IPS-18a (cell line): Measurements from ENCODE around the gene PMAIP1.
"Not testable (repeated sequence)": the region's sequence is repeated elsewhere in the genome, so short reads cannot be mapped to it uniquely, and the experiment has no call there.

Experiments used
- H3K27ac ChIP-seq: one replicate; pipeline ENCODE4 v1.5.1; 2013; ENCODE audit warnings: low read length
- H3K27me3 ChIP-seq: one replicate; pipeline ENCODE4 v1.6.1; 2013; ENCODE audit warnings: mild to moderate bottlenecking, low read length; ENCODE audit not compliant: control insufficient read depth, insufficient read depth
- H3K36me3 ChIP-seq: one replicate; pipeline ENCODE4 v1.6.1; 2013; ENCODE audit warnings: low read depth, low read length; ENCODE audit not compliant: control insufficient read depth
- H3K4me1 ChIP-seq: one replicate; pipeline ENCODE4 v1.6.1; 2013; ENCODE audit warnings: low read depth, low read length; ENCODE audit not compliant: control insufficient read depth
- H3K4me3 ChIP-seq: one replicate; pipeline ENCODE4 v1.5.1; 2013; ENCODE audit warnings: low read length
- H3K9ac ChIP-seq: one replicate; pipeline ENCODE4 v1.6.1; 2013; ENCODE audit warnings: mild to moderate bottlenecking, low read length, moderate library complexity
- H3K9me3 ChIP-seq: one replicate; pipeline ENCODE4 v1.6.1; 2013; ENCODE audit warnings: low read depth, low read length; ENCODE audit not compliant: control insufficient read depth

Gene PMAIP1

DNA sequence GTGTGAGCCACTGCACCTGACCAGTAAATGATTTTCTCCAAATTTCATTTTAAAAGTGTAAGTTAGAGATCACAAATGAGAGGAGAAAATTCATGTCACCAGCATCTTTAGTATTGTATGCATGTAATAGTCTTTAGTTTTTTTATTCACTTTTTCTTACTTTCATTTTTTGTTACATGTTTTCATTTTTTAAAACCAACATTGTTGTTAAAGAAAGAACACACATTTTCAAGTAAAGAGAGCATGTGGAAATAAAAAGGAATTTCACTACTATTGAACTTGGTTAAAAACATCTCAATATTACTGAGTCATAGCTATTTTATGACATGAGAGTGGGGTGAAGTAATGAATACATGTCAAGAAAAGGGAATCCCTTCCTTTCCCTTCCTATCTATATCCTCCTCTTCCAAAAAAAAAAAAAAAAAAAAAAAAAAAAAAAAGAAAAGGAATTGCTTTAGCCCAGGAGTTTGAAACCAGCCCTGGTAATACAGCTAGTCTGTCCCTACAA is 29.1 kb upstream of the PMAIP1 start:
- Histone ChIP-seq H3K36me3 (no peaks in the 10 kb centered on the region), H3K4me1 (peaks cover 33% of the 10 kb centered on the region), H3K9me3 (no peaks in the 10 kb centered on the region), H3K4me3 (no peak overlapping the region), H3K9ac (no peak overlapping the region), H3K27me3 (no peaks in the 10 kb centered on the region), H3K27ac (no peak overlapping the region)

DNA sequence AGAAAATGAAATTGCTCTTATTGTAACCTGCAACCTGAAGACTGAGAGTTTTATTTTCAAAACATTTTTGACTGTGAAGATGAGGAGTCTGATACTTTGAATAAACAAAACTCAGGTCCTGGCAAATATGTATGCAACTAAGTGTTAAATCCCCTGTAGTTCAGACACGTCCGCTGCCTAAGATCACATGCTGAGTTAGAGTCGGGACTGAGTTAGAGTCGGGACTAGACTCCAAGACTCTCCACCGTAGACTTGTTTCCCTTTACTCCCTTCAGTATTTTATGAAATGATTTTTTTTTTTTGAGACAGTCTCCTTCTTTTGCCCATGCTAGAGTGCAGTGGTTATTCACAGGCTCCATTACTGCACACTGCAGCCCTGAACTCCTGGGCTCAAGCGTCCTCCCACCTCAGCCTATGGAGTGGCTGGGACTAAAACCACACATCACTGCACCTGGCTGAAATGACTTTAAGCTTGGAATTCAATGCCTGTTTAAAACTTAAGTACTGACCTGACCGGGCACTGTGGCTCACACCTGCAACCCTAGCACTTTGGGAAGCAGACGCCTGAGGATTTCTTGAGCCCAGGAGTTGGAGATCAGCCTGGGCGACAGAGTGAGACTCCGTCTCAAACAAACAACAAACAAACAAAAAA is 28.0 kb upstream of the PMAIP1 start:
- H3K27me3 ChIP-seq: no peaks in the 10 kb centered on the region
- H3K9ac ChIP-seq: no peak overlapping the region
- no peaks in the 10 kb centered on the region for H3K36me3 ChIP-seq
- no peak overlapping the region for H3K4me3 ChIP-seq
- H3K4me1 ChIP-seq: peaks cover 26% of the 10 kb centered on the region
- H3K9me3 ChIP-seq: no peaks in the 10 kb centered on the region
- H3K27ac ChIP-seq: no peak overlapping the region

DNA sequence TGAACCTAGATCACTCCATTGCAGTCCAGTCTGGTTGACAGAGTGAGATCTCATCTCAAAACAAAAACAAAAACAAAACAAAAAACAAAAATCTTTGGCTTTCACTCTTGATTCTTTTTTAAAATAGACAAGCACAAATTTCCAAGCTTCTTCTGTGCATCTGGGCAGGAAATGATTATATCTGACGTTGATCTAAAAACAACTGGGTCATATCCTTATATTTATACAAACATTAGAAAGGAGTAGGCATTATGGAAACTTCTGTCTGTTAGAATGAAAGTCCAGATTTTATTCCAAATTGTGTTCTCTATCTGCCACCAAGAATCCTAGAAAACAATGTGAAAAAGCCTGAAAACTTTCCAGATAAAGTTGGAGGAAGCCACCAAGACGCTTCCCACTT is 26.2 kb upstream of the PMAIP1 start:
- H3K9ac ChIP-seq: no peak overlapping the region
- H3K27ac ChIP-seq: no peak overlapping the region

DNA sequence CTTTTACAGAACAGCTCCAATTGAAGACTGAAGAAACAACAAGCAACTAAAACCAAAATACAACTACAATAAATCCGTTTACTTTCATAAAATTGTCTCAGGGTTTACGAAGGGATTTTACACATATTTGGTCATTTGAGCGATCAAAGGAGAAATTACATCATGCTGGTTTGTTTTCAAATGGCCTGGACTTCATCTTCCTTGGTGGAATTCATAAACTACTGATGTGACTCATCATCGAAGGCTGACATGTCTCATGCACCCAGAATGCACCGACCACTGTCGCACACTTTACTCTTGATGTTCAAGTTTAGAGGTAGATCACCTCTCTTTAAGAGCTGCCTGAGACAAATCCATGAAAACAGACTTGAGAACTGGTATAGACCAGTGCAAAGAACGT is 25.6 kb upstream of the PMAIP1 start:
- no peak overlapping the region for H3K4me3 ChIP-seq
- no peak overlapping the region for H3K27ac ChIP-seq
- no peaks in the 10 kb centered on the region for H3K36me3 ChIP-seq
- peaks cover 15% of the 10 kb centered on the region for H3K4me1 ChIP-seq
- H3K9me3 ChIP-seq: no peaks in the 10 kb centered on the region
- no peaks in the 10 kb centered on the region for H3K27me3 ChIP-seq
- H3K9ac ChIP-seq: no peak overlapping the region

More for the DNA sequence above, 26.2 kb upstream of the PMAIP1 start:
- H3K36me3 ChIP-seq: no peaks in the 10 kb centered on the region
- no peaks in the 10 kb centered on the region for H3K9me3 ChIP-seq
- H3K27me3 ChIP-seq: no peaks in the 10 kb centered on the region
- H3K4me1 ChIP-seq: peaks cover 15% of the 10 kb centered on the region
- H3K4me3 ChIP-seq: no peak overlapping the region

DNA sequence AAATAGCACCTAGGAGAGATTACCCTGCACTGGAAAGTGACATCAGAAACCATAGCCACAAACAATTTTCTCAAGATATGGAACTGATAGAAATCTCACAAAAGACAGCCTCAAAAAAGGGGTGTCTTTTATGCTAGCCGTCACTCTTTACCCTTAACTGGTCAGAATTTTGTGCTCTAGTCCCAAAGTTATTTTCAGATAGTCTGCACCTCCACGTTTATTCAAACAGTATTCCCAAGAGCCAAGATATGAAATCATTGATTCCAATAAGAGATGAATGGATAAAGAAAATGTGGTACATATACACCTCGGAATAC is 23.5 kb upstream of the PMAIP1 start:
- Histone ChIP-seq H3K9ac (no peak overlapping the region), H3K27ac (no peak overlapping the region), H3K4me3 (no peak overlapping the region), H3K9me3 (no peaks in the 10 kb centered on the region), H3K36me3 (no peaks in the 10 kb centered on the region), H3K27me3 (no peaks in the 10 kb centered on the region), H3K4me1 (peaks cover 15% of the 10 kb centered on the region)

DNA sequence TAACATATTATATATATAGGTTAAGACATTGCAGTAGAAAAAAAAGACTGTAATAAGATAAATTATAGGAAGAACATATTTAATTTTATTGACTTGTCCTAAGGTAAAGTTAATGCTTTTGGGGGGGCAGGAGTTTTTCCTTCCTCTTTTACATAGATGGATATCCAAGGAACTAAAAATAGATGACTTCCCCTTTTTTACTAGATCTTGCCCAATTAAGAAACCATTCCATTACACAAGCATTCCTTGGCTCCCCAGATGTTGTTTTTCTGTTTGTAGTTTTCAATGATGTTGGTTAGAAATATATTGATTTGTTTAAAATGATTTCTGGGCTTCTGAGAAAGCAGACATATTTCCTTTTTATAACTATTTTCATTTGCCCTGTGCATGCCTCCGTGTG is 22.4 kb upstream of the PMAIP1 start:
- H3K27ac ChIP-seq: no peak overlapping the region
- H3K36me3 ChIP-seq: no peaks in the 10 kb centered on the region
- no peaks in the 10 kb centered on the region for H3K27me3 ChIP-seq
- no peak overlapping the region for H3K9ac ChIP-seq
- no peaks in the 10 kb centered on the region for H3K9me3 ChIP-seq
- no peak overlapping the region for H3K4me3 ChIP-seq
- peaks cover 15% of the 10 kb centered on the region for H3K4me1 ChIP-seq

DNA sequence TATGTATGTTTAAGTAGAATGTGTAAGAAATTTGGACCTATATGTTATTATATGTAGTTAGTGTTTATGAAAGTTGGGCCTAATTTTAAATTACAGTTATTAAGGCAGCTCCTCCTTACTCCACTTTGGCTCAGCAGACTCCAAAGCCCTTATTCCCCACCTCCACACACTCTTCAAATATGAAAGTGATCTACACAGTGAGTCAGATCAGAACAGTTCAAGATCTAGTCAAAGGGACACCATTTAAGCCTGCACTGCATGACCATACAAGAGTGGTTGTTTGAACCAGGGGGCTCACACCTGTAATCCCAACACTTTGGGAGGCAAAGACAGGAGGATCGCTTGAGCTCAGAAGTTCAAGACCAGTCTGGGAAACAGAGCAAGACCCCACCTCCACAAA is 21.2 kb upstream of the PMAIP1 start:
- peaks cover 15% of the 10 kb centered on the region for H3K4me1 ChIP-seq
- H3K9me3 ChIP-seq: no peaks in the 10 kb centered on the region
- H3K27ac ChIP-seq: no peak overlapping the region
- no peak overlapping the region for H3K9ac ChIP-seq
- H3K27me3 ChIP-seq: peaks cover 6% of the 10 kb centered on the region
- no peak overlapping the region for H3K4me3 ChIP-seq
- no peaks in the 10 kb centered on the region for H3K36me3 ChIP-seq

DNA sequence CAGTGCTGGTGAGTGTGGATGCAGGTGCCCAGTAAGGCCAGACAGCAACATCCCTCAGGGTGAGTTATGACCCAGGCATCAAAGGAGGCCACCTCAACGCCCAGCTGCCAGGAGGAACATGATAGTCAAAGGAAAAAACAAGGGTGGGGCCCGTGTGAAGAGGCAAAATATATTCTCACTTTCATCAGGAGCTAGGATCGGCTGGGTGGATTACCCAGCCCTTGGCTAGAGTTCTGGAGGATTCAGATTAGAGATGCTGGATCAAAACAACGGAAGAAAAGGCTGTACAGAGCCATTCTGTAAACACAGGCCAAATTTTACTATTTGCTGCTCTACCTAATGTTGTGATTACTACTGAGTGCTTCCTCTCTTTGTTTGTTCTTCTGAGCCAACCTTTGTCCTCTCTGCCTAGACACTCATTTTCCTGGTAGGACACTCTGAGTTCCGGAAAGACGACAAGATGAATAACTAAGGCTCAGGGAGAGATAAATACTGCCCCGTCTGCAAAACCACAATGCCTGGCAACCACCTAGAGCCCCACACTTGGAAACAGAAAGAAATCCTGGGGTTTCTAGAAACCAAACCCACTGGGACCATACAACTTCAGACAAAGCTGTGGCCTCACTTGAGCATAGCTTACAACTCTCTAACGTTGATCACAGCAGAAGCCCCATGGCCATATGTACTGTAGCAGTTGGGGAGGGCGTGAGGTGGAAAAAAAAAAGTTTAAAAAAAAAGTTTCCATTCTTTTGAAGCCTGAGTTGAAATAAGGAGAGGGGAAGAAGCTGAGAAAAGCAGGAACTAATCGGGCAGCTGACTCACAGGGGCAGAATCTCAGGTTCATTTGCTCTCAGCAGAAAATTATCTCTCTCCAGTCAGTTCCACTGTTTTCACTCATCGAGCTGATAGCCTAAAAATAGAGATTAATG is 17.8 kb upstream of the PMAIP1 start:
- no peak overlapping the region for H3K27ac ChIP-seq
- H3K4me1 ChIP-seq: peaks cover 15% of the 10 kb centered on the region
- H3K36me3 ChIP-seq: no peaks in the 10 kb centered on the region
- H3K9ac ChIP-seq: no peak overlapping the region
- H3K27me3 ChIP-seq: peaks cover 6% of the 10 kb centered on the region
- H3K9me3 ChIP-seq: no peaks in the 10 kb centered on the region
- no peak overlapping the region for H3K4me3 ChIP-seq

DNA sequence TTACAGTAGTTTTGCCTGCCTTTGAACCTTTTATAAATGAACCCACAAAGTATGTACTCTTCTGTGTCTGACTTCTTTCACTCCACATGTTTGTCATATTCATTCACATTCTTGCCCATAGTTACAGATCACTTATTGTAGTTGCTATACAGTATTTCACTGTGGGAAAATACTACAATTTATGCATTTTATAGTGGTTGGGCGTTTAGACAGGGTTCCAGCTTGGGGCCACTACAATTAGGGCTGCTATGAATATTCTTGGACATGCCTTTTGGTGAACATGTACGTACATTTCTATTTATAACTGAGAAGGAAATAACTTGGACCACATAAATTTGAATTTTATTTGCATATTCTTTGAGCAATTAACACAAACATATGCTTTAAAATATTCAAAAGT is 15.4 kb upstream of the PMAIP1 start:
- H3K27ac ChIP-seq: no peak overlapping the region
- H3K36me3 ChIP-seq: no peaks in the 10 kb centered on the region
- H3K9ac ChIP-seq: no peak overlapping the region
- no peak overlapping the region for H3K4me3 ChIP-seq
- peaks cover 6% of the 10 kb centered on the region for H3K27me3 ChIP-seq
- peaks cover 11% of the 10 kb centered on the region for H3K4me1 ChIP-seq
- no peaks in the 10 kb centered on the region for H3K9me3 ChIP-seq

DNA sequence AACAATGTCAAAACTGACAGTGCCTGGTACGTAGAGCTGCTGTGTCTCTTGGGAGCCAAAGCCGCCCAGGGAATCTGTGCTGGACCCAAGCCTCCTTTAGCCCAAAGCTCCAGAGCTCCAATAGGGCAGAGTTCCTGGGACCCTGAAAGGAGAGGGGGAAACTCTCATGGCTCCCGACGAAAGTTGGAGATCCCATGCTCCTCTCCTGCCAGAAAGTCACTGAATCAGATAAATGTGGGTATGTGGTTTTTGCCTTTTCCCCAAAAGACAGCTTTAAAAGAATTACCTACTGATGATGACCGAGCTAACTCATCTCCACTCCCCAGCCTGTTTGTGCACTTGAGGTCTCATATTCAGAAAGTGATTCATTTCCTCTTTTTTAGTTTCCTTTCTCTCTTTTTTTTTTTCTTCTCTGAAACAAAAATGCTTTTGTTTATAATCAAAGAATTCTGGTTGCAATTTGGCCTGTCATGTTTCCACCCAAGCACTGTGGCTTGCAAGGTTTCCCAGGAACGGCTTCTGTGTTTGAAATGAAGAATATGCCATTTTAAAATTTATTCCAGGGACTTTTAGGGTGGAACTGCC is 14.1 kb upstream of the PMAIP1 start:
- Histone ChIP-seq H3K4me1 (peaks cover 11% of the 10 kb centered on the region), H3K4me3 (no peak overlapping the region), H3K36me3 (no peaks in the 10 kb centered on the region), H3K27ac (no peak overlapping the region), H3K9ac (no peak overlapping the region), H3K27me3 (peaks cover 6% of the 10 kb centered on the region), H3K9me3 (no peaks in the 10 kb centered on the region)

DNA sequence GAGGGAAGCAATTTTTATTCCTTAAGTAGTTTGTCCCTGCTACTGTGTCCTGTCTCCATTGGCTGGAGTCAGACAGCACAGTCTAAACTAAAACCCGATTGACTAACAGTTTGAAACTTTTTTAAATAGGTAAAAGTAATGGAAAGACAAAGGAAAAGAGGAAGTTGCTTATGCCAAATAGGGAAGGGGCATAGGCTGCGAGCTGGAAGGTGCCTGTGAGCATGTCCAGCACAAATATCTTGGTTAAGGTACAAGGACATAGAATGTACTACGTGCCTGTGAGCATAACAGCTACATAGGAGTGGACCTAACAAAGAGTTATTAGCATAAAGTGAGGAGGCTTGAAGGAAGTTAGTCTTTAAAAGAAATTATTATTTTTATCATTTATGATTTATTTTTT is 13.4 kb upstream of the PMAIP1 start:
- H3K27me3 ChIP-seq, H3K27ac ChIP-seq, H3K4me3 ChIP-seq, H3K36me3 ChIP-seq, H3K9me3 ChIP-seq, H3K9ac ChIP-seq: not testable (repeated sequence)
- H3K4me1 ChIP-seq: peaks cover 11% of the 10 kb centered on the region
